Head of caudate nucleus (tissue), 42 donors: Measurements from ENCODE around the gene SSH2.
"Not testable (repeated sequence)": the region's sequence is repeated elsewhere in the genome, so short reads cannot be mapped to it uniquely, and the experiment has no call there.

Experiments used
- DNase-seq, 42 donors: peaks; one replicate each; pipeline versions ENCODE4 v3.0.0 to v3.0.0-alpha.2; 2020 to 2021; ENCODE audit warnings: mixed read lengths in 7 of 42
- intact Hi-C: fragments of 100-400 bp; cut with DNase I; formaldehyde crosslinking; loops from one replicate; pipeline ENCODE4 v1.15.0; 2022

The SSH2 gene

GRCh38 chr17:29725408-29725807 lies 204.6 kb downstream of the SSH2 start:
- DNase-seq, intact Hi-C loops: not testable (repeated sequence)

GRCh38 chr17:29723278-29724047 lies 206.6 kb downstream of the SSH2 start:
- no peak for DNase-seq
- intact Hi-C loops, result no loop called here

- DNase-seq, result peak in 9 of 42 donors; percentile 9 to 52 (median 23)
- intact Hi-C loops, result no loop called here
Observed at GRCh38 chr17:29722411-29723198, 207.4 kb downstream of the SSH2 start.

GRCh38 chr17:29720551-29720950 lies 209.5 kb downstream of the SSH2 start:
- DNase-seq, result no peak
- intact Hi-C loops, result no loop called here

- intact Hi-C loops, result no loop called here
- DNase-seq, result no peak
Observed at GRCh38 chr17:29719469-29719868, 210.6 kb downstream of the SSH2 start.

GRCh38 chr17:29718446-29719039 lies 211.5 kb downstream of the SSH2 start:
- intact Hi-C loops, result no loop called here
- no peak for DNase-seq

- intact Hi-C loops, result no loop called here
- DNase-seq, result no peak
Observed at GRCh38 chr17:29717817-29718216, 212.2 kb downstream of the SSH2 start.

GRCh38 chr17:29716566-29716965 lies 213.5 kb downstream of the SSH2 start:
- intact Hi-C loops, result no loop called here
- no peak for DNase-seq

GRCh38 chr17:29715680-29716079 lies 214.3 kb downstream of the SSH2 start:
- no peak for DNase-seq
- intact Hi-C loops, result no loop called here

GRCh38 chr17:29714146-29714545 lies 215.9 kb downstream of the SSH2 start:
- intact Hi-C loops, result no loop called here
- DNase-seq, result no peak

- intact Hi-C loops, result no loop called here
- no peak for DNase-seq
Observed at GRCh38 chr17:29713626-29714025, 216.4 kb downstream of the SSH2 start.

GRCh38 chr17:29711588-29712385 lies 218.2 kb downstream of the SSH2 start:
- intact Hi-C loops, result no loop called here
- DNase-seq, result no peak

- no peak for DNase-seq
- intact Hi-C loops, result no loop called here
Observed at GRCh38 chr17:29710891-29711418, 219.1 kb downstream of the SSH2 start.

- intact Hi-C loops, result no loop called here
Observed at GRCh38 chr17:29710520-29710884, 219.5 kb downstream of the SSH2 start.

GRCh38 chr17:29709866-29710519 lies 220.0 kb downstream of the SSH2 start:
- intact Hi-C loops, result no loop called here

More at GRCh38 chr17:29710520-29710884, 219.5 kb downstream of the SSH2 start:
- DNase-seq, result no peak

GRCh38 chr17:29707212-29707571 lies 222.8 kb downstream of the SSH2 start:
- intact Hi-C loops, result no loop called here
- DNase-seq, result no peak

More at GRCh38 chr17:29709866-29710519, 220.0 kb downstream of the SSH2 start:
- no peak for DNase-seq

- no peak for DNase-seq
- intact Hi-C loops, result no loop called here
Observed at GRCh38 chr17:29706045-29706431, 224.0 kb downstream of the SSH2 start.

GRCh38 chr17:29705386-29705785 lies 224.6 kb downstream of the SSH2 start:
- DNase-seq, result no peak
- intact Hi-C loops, result no loop called here

- peak in 20 of 42 donors; percentile 13 to 68 (median 38) for DNase-seq
- intact Hi-C loops, result no loop called here
Observed at GRCh38 chr17:29699283-29699682, 230.7 kb downstream of the SSH2 start.
